Cardiac fibroblast (primary cell): ENCODE measurements around the gene CNTNAP1.
"Not testable (repeated sequence)": the region's sequence is repeated elsewhere in the genome, so short reads cannot be mapped to it uniquely, and the experiment has no call there.

ENCODE experiments used
- DNase-seq, 2 donors: peaks; one replicate each; pipeline versions ENCODE4 v3.0.0 to v3.0.0-alpha.2; 2010; ENCODE audit warnings: low read depth in 2 of 2
- H3K4me3 ChIP-seq, 2 donors: replicated peaks in 1 of 2; 1 replicate in 1 of 2; 2 replicates in 1 of 2; pipeline ENCODE4 v1.5.1; 2011; ENCODE audit warnings: low read depth in 2 of 2, low read length in 2 of 2, mild to moderate bottlenecking in 2 of 2, moderate library complexity in 1 of 2
- CTCF ChIP-seq: IDR thresholded peaks from one replicate; pipeline ENCODE4 v1.5.1; 2011; ENCODE audit warnings: low read depth, mild to moderate bottlenecking, low read length, inconsistent platforms

The CNTNAP1 gene

GRCh38 chr17:42660692-42661345, 21.5 kb upstream of the CNTNAP1 start:
- DNase-seq, result peak; percentile 56 to 74
- H3K4me3 ChIP-seq, result no peak overlapping the region
- TF ChIP-seq CTCF, result no peak

- DNase-seq, result no peak
- TF ChIP-seq CTCF, result no peak
These were observed 16.7 kb upstream of the CNTNAP1 start for GRCh38 chr17:42665581-42666001.

GRCh38 chr17:42666126-42666525, 16.2 kb upstream of the CNTNAP1 start:
- DNase-seq, H3K4me3 ChIP-seq: not testable (repeated sequence)

More at GRCh38 chr17:42665581-42666001, 16.7 kb upstream of the CNTNAP1 start:
- H3K4me3 ChIP-seq, result no peak overlapping the region

GRCh38 chr17:42667088-42667951, 15.0 kb upstream of the CNTNAP1 start:
- peak; percentile 78 to 85 for DNase-seq
- no peak overlapping the region for H3K4me3 ChIP-seq
- TF ChIP-seq CTCF, result no peak

GRCh38 chr17:42669705-42669976, 12.7 kb upstream of the CNTNAP1 start:
- no peak overlapping the region for H3K4me3 ChIP-seq
- no peak for DNase-seq
- TF ChIP-seq CTCF, result no peak

- H3K4me3 ChIP-seq, result no peak overlapping the region
- DNase-seq, result no peak
These were observed 12.1 kb upstream of the CNTNAP1 start for GRCh38 chr17:42669977-42670788.

More at GRCh38 chr17:42669977-42670788, 12.1 kb upstream of the CNTNAP1 start:
- TF ChIP-seq CTCF, result no peak
